GM12878 (cell line): Measurements from ENCODE around the gene TMEM138. TPM values are rescaled to one million over a fixed set of nuclear protein-coding genes. Genes with fewer than 3 reads are reported as not detected.

ENCODE experiments used
- ATAC-seq: fragments of 200-7000 bp; cut with Tn5 transposase; 3 replicates; pipeline ENCODE4 v1.9.1; 2020; ENCODE audit warnings: mild to moderate bottlenecking, moderate library complexity
- BruUV-seq: library from RNA; stranded (reverse); fragments of 400-500 nt; replicated peaks from 2 replicates; lab custom pipeline; 2021; lab: Mats Ljungman, UMichigan
- CTCF ChIA-PET: fragments of 300-600 bp; sonication (Branson Sonifier 250); formaldehyde crosslinking; extraction: SDS; loops from one replicate; lab custom pipeline; 2021; ENCODE audit warnings: inconsistent platforms; lab: Yijun Ruan, JAX
- POLR2A ChIA-PET: fragments of 350-600 bp; formaldehyde crosslinking; extraction: SDS; loops from one replicate; lab custom pipeline; 2021; ENCODE audit warnings: inconsistent platforms; lab: Charles Lee
- RAD21 ChIA-PET: fragments of 300-600 bp; sonication (Branson Sonifier 250); formaldehyde crosslinking; loops from one replicate; lab custom pipeline; 2023; ENCODE audit warnings: antibody characterized with exemption; ENCODE audit not compliant: unreplicated experiment; lab: Charles Lee
- SMC1A ChIA-PET: fragments of 300-600 bp; sonication (Branson Sonifier 250); formaldehyde crosslinking; loops from one replicate; lab custom pipeline; 2023; ENCODE audit not compliant: unreplicated experiment, uncharacterized antibody; lab: Charles Lee
- DNase-seq: peaks from one replicate; pipeline ENCODE4 v3.0.0-alpha.2; 2011; ENCODE audit warnings: low read depth, low spot score
- FAIRE-seq: peaks from 3 replicates; lab custom pipeline; 2011; peaks lifted over from hg19 to GRCh38; lab: Jason Lieb, UNC
- H2AFZ ChIP-seq: 2 replicates; pipeline ENCODE4 v1.6.0; 2011; ENCODE audit warnings: low read depth, low read length, control low read depth; ENCODE audit not compliant: control insufficient read depth
- H3K27ac ChIP-seq: 2 replicates; pipeline ENCODE4 v1.5.1; 2011; ENCODE audit warnings: control low read depth; ENCODE audit not compliant: control insufficient read depth, insufficient read depth
- H3K27me3 ChIP-seq, 2 experiments: replicated peaks in 1 of 2; 2 replicates each; pipeline versions ENCODE4 v1.6.0 to v1.6.1; 2011; ENCODE audit warnings: low read length in 1 of 2; ENCODE audit not compliant: control insufficient read depth in 2 of 2, insufficient read depth in 2 of 2
- H3K36me3 ChIP-seq, 2 experiments: 2 replicates each; pipeline ENCODE4 v1.5.1; 2011; ENCODE audit warnings: low read length in 1 of 2; ENCODE audit not compliant: control insufficient read depth in 2 of 2, insufficient read depth in 2 of 2
- H3K4me1 ChIP-seq: 2 replicates; pipeline ENCODE4 v1.6.1; 2011; ENCODE audit warnings: mild to moderate bottlenecking, low read length, moderate library complexity, mixed read lengths; ENCODE audit not compliant: control insufficient read depth, insufficient read depth
- H3K4me2 ChIP-seq: 2 replicates; pipeline ENCODE4 v1.6.0; 2011; ENCODE audit warnings: control low read depth; ENCODE audit not compliant: control insufficient read depth, insufficient read depth
- H3K4me3 ChIP-seq: fragments of 200-600 bp; sonication (generic); 2 replicates; pipeline ENCODE4 v1.5.1; 2016
- H3K79me2 ChIP-seq: 2 replicates; pipeline ENCODE4 v1.6.0; 2011; ENCODE audit warnings: low read length; ENCODE audit not compliant: control insufficient read depth, insufficient read depth
- H3K9ac ChIP-seq: 2 replicates; pipeline ENCODE4 v1.8.0; 2011; ENCODE audit warnings: low read length, control low read depth, mixed read lengths; ENCODE audit not compliant: control insufficient read depth, insufficient read depth
- H3K9me3 ChIP-seq: replicated peaks from 3 replicates; pipeline ENCODE4 v1.5.1; 2011; ENCODE audit warnings: mild to moderate bottlenecking, low read length; ENCODE audit not compliant: control insufficient read depth, insufficient read depth
- H4K20me1 ChIP-seq: 2 replicates; pipeline ENCODE4 v1.6.0; 2011; ENCODE audit not compliant: control insufficient read depth, insufficient read depth
- CBFB ChIP-seq: IDR thresholded peaks from 2 replicates; pipeline ENCODE4 v1.6.1; 2016; ENCODE audit warnings: antibody characterized with exemption, low read depth
- CREB1 ChIP-seq: IDR thresholded peaks from 2 replicates; pipeline ENCODE4 v1.6.1; 2012; ENCODE audit warnings: low read depth, mild to moderate bottlenecking, inconsistent platforms
- E2F8 ChIP-seq: fragments of 450-650 bp; IDR thresholded peaks from 2 replicates; pipeline ENCODE4 v1.6.1; 2018; ENCODE audit warnings: mild to moderate bottlenecking, low read depth, moderate library complexity; ENCODE audit not compliant: partially characterized antibody
- ETV6 ChIP-seq, 2 experiments: fragments of 450-650 bp in 1 of 2; IDR thresholded peaks in 1 of 2; conservative IDR thresholded peaks in 1 of 2; 2 replicates each; pipeline ENCODE4 v1.6.1; 2014; ENCODE audit warnings: antibody characterized with exemption in 1 of 2, borderline replicate concordance in 1 of 2, low read depth in 1 of 2, mild to moderate bottlenecking in 1 of 2, moderate library complexity in 1 of 2
- HDAC6 ChIP-seq: fragments of 200-600 bp; sonication (generic); IDR thresholded peaks from one replicate; pipeline ENCODE4 v1.8.0; 2017; ENCODE audit warnings: antibody characterized with exemption; ENCODE audit not compliant: unreplicated experiment
- KAT2A ChIP-seq: conservative IDR thresholded peaks from 2 replicates; pipeline ENCODE4 v1.6.1; 2011; ENCODE audit warnings: low read depth, low read length; ENCODE audit not compliant: control insufficient read depth
- MTA3 ChIP-seq: IDR thresholded peaks from 2 replicates; pipeline ENCODE4 v1.6.1; 2012; ENCODE audit warnings: low read length, inconsistent platforms, borderline replicate concordance
- NFIC ChIP-seq: IDR thresholded peaks from 2 replicates; pipeline ENCODE4 v1.6.1; 2012; ENCODE audit warnings: low read depth, mild to moderate bottlenecking, inconsistent platforms, low read length, moderate library complexity
- NRF1 ChIP-seq: conservative IDR thresholded peaks from 2 replicates; pipeline ENCODE4 v1.6.1; 2011; ENCODE audit warnings: mild to moderate bottlenecking, low read depth, low read length, improper control_type of control experiment
- PAX8 ChIP-seq: fragments of 450-650 bp; IDR thresholded peaks from 2 replicates; pipeline ENCODE4 v1.6.1; 2017; ENCODE audit warnings: mild to moderate bottlenecking, moderate library complexity
- PBX3 ChIP-seq: IDR thresholded peaks from 2 replicates; pipeline ENCODE4 v1.6.1; 2011; ENCODE audit warnings: mild to moderate bottlenecking, low read depth, low read length, moderate library complexity; ENCODE audit not compliant: insufficient replicate concordance
- POLR2AphosphoS5 ChIP-seq: IDR thresholded peaks from 2 replicates; pipeline ENCODE4 v1.6.1; 2011; ENCODE audit warnings: mild to moderate bottlenecking, low read length, inconsistent platforms
- RAD21 ChIP-seq: IDR thresholded peaks from 2 replicates; pipeline ENCODE4 v1.6.1; 2011; ENCODE audit warnings: mild to moderate bottlenecking, low read depth, low read length, moderate library complexity; ENCODE audit not compliant: insufficient read depth
- RELB ChIP-seq: fragments of 450-650 bp; IDR thresholded peaks from 2 replicates; pipeline ENCODE4 v1.6.1; 2017; ENCODE audit warnings: low read depth, mild to moderate bottlenecking, moderate library complexity
- SRF ChIP-seq, 2 experiments: IDR thresholded peaks; 2 replicates each; pipeline ENCODE4 v1.6.1; 2011; ENCODE audit warnings: low read depth in 2 of 2, low read length in 2 of 2, mild to moderate bottlenecking in 1 of 2, moderate library complexity in 1 of 2
- SUZ12 ChIP-seq: fragments of 200-600 bp; sonication (generic); IDR thresholded peaks from one replicate; pipeline ENCODE4 v1.6.1; 2018; ENCODE audit warnings: antibody characterized with exemption, mild to moderate bottlenecking; ENCODE audit not compliant: unreplicated experiment
- USF2 ChIP-seq: IDR thresholded peaks from 2 replicates; pipeline ENCODE4 v1.6.1; 2011; ENCODE audit warnings: low read depth, low read length, improper control_type of control experiment, borderline replicate concordance
- YY1 ChIP-seq: IDR thresholded peaks from 2 replicates; pipeline ENCODE4 v1.6.1; 2011; ENCODE audit warnings: low read depth, mild to moderate bottlenecking, low read length
- WGBS: methylation state at CpG from one replicate; pipeline ENCODE4 v1.1.6; 2016; ENCODE audit warnings: low lambda C conversion rate; ENCODE audit not compliant: insufficient replicate concordance, insufficient coverage; ENCODE audit errors: missing lambda C conversion rate; 5-methylcytosine and 5-hydroxymethylcytosine counted together
- in situ Hi-C: fragments of 300-500 bp; cut with MboI; formaldehyde crosslinking; loops from 9 replicates; pipeline ENCODE4 v1.14.3; 2018; ENCODE audit warnings: mixed read lengths
- intact Hi-C: fragments of 100-400 bp; cut with micrococcal nuclease; formaldehyde crosslinking; loops from one replicate; pipeline ENCODE4 v1.14.2; 2022; ENCODE audit not compliant: unreplicated experiment
- polyA plus RNA-seq, 11 experiments: library from polyadenylated mRNA; depleted of rRNA in 4 of 11; unstranded in 6 of 11; stranded (reverse) in 5 of 11; fragments of >200 nt; fragmentation: Nextera tagmentation in 4 of 11; fragmentation: Illumina TruSeq in 1 of 11; extraction: Ambion mirVana in 4 of 11; extraction: Trizol in 1 of 11; gene quantifications; 1 replicate in 1 of 11; 2 replicates in 10 of 11; pipeline versions ENCODE4 v1.2.1 to v1.2.3, GENCODE V29; 2011 to 2016; ENCODE audit warnings: inconsistent platforms in 2 of 11, missing spikeins in 2 of 11, low read depth in 1 of 11
- total RNA-seq, 4 experiments: library from RNA; depleted of rRNA in 3 of 4; stranded (reverse); fragments of >200 nt in 3 of 4; fragmentation: Illumina TruSeq in 1 of 4; extraction: Trizol in 1 of 4; gene quantifications; 2 replicates each; pipeline versions ENCODE4 v1.2.1 to v1.2.3, GENCODE V29; 2013 to 2021

Gene TMEM138
- total and polyA plus RNA-seq, 10 of the 15 experiments (the other 5 are each of a cell fraction or from before 2014, with no cell fraction given): 28.5 to 116 (median 73.4) TPM

- 85% methylated on average over 5 of the region's 6 CpGs for WGBS
- ChIA-PET POLR2A (no interaction called here), CTCF (interaction anchor here (1.9 kb wide), 1 partner anchor 41 kb away, joined by 12 read pairs; no protein-coding TSS in a partner anchor), SMC1A (interaction anchor here (1.4 kb wide), 1 partner anchor 41 kb away, joined by 5 read pairs; no protein-coding TSS in a partner anchor), RAD21 (no interaction called here)
- H3K79me2 ChIP-seq: no peaks in the 10 kb centered on the region
- no peak for ATAC-seq
- intact Hi-C loops: no loop called here
- no peak overlapping the region for H3K9ac ChIP-seq
- no peak overlapping the region for H3K4me2 ChIP-seq
- H3K27ac ChIP-seq: no peak overlapping the region
- H4K20me1 ChIP-seq: no peaks in the 10 kb centered on the region
- no peaks in the 10 kb centered on the region for H3K36me3 ChIP-seq
- H3K4me1 ChIP-seq: no peaks in the 10 kb centered on the region
- no peak overlapping the region for H3K4me3 ChIP-seq
- H2AFZ ChIP-seq: no peak overlapping the region
- no peaks in the 10 kb centered on the region for H3K9me3 ChIP-seq
- DNase-seq: no peak
- no peaks in the 10 kb centered on the region for H3K27me3 ChIP-seq
- BruUV-seq: no TSS peak
- in situ Hi-C loops: no loop called here
- no peak for FAIRE-seq
- TF ChIP-seq SRF (IDR thresholded peaks at IDR 0.05; ENCODE audit: low read depth in 2 of 2, low read length in 2 of 2) (no peak), KAT2A (no peak), ETV6 (conservative IDR thresholded peaks at IDR 0.05 in 1 of 2, IDR thresholded peaks at IDR 0.05 in 1 of 2; ENCODE audit: borderline replicate concordance in 1 of 2, low read depth in 1 of 2) (no peak), YY1 (no peak), RELB (no peak), POLR2AphosphoS5 (no peak), PBX3 (no peak), HDAC6 (no peak), NRF1 (no peak), E2F8 (no peak), CBFB (no peak), CREB1 (no peak), PAX8 (no peak), RAD21 (no peak), USF2 (no peak), SUZ12 (no peak), MTA3 (no peak), NFIC (no peak)
These were observed 15.4 kb downstream of the TMEM138 start for GRCh38 chr11:61377461-61378160.
